SK-N-SH (cell line): ENCODE data around the gene HIRA. TPM values are rescaled to one million over a fixed set of nuclear protein-coding genes. Genes with fewer than 3 reads are reported as not detected.

Experiments
- CTCF ChIA-PET: fragments of 300-600, 350-600 bp; formaldehyde crosslinking; extraction: SDS; loops from one replicate; lab custom pipeline; 2021; lab: Yijun Ruan, JAX
- POLR2A ChIA-PET: fragments of 350-600 bp; sonication (Branson Sonifier 250); formaldehyde crosslinking; extraction: SDS; loops from one replicate; lab custom pipeline; 2020; ENCODE audit warnings: antibody characterized with exemption, inconsistent platforms; lab: Yijun Ruan, JAX
- DNase-seq: peaks from one replicate; pipeline ENCODE4 v3.0.0; 2012
- H2AFZ ChIP-seq: fragments of 200-600 bp; sonication (generic); 2 replicates; pipeline ENCODE4 v1.8.1; 2016; ENCODE audit warnings: antibody characterized with exemption, mild to moderate bottlenecking, low read depth
- H3F3A ChIP-seq: fragments of 200-600 bp; sonication (generic); replicated peaks from 2 replicates; pipeline ENCODE3; 2016; ENCODE audit warnings: antibody characterized with exemption, mild to moderate bottlenecking; ENCODE audit not compliant: insufficient read depth
- H3K27ac ChIP-seq, 2 experiments: fragments of 200-500 bp in 1 of 2; fragments of 200-600 bp in 1 of 2; sonication (Bioruptor generic) in 1 of 2; sonication (generic), shearing (Covaris generic) in 1 of 2; 2 replicates each; pipeline versions ENCODE4 v1.5.1 to v1.6.1; 2014 to 2016; ENCODE audit warnings: low read depth in 2 of 2, inconsistent platforms in 1 of 2, low read length in 1 of 2, mild to moderate bottlenecking in 1 of 2, mixed read lengths in 1 of 2
- H3K27me3 ChIP-seq: fragments of 200-600 bp; sonication (generic), shearing (Covaris generic); 2 replicates; pipeline ENCODE4 v1.6.1; 2016; ENCODE audit warnings: mixed run types; ENCODE audit not compliant: insufficient read depth
- H3K36me3 ChIP-seq, 2 experiments: fragments of 200-500 bp in 1 of 2; fragments of 200-600 bp in 1 of 2; sonication (Bioruptor generic) in 1 of 2; sonication (generic) in 1 of 2; replicated peaks in 1 of 2; 2 replicates each; pipeline versions ENCODE3 to v1.5.1; 2014 to 2016; ENCODE audit warnings: low read length in 1 of 2, mild to moderate bottlenecking in 1 of 2; ENCODE audit not compliant: insufficient read depth in 2 of 2, control insufficient read depth in 1 of 2
- H3K4me1 ChIP-seq, 2 experiments: fragments of 200-500 bp in 1 of 2; fragments of 200-600 bp in 1 of 2; sonication (Bioruptor generic) in 1 of 2; sonication (generic), shearing (Covaris generic) in 1 of 2; 2 replicates each; pipeline versions ENCODE4 v1.5.1 to v1.6.1; 2014 to 2016; ENCODE audit warnings: low read depth in 1 of 2, low read length in 1 of 2, mixed run types in 1 of 2; ENCODE audit not compliant: insufficient read depth in 2 of 2, control insufficient read depth in 1 of 2
- H3K4me2 ChIP-seq: fragments of 200-600 bp; sonication (generic), shearing (Covaris generic); 2 replicates; pipeline ENCODE4 v1.6.1; 2017; ENCODE audit warnings: mixed run types
- H3K4me3 ChIP-seq, 2 experiments: fragments of 200-500 bp in 1 of 2; fragments of 200-600 bp in 1 of 2; sonication (Bioruptor generic) in 1 of 2; sonication (generic), shearing (Covaris generic) in 1 of 2; 2 replicates each; pipeline versions ENCODE4 v1.5.1 to v1.8.1; 2014 to 2016; ENCODE audit warnings: low read depth in 2 of 2, inconsistent platforms in 1 of 2, low read length in 1 of 2, mild to moderate bottlenecking in 1 of 2, mixed read lengths in 1 of 2, moderate library complexity in 1 of 2
- H3K79me2 ChIP-seq: fragments of 200-600 bp; sonication (generic); 2 replicates; pipeline ENCODE4 v1.8.1; 2017; ENCODE audit warnings: mild to moderate bottlenecking; ENCODE audit not compliant: insufficient read depth
- H3K9ac ChIP-seq: fragments of 200-600 bp; sonication (generic); 2 replicates; pipeline ENCODE4 v1.6.1; 2017; ENCODE audit warnings: mixed run types
- H3K9me2 ChIP-seq: fragments of 200-600 bp; sonication (generic); 2 replicates; pipeline ENCODE4 v1.6.1; 2017; ENCODE audit warnings: mixed run types
- H3K9me3 ChIP-seq: fragments of 200-600 bp; sonication (generic); 2 replicates; pipeline ENCODE4 v1.6.1; 2017; ENCODE audit warnings: mixed run types, mild to moderate bottlenecking, moderate library complexity
- H4K20me1 ChIP-seq: fragments of 200-600 bp; sonication (generic); 2 replicates; pipeline ENCODE4 v1.6.1; 2017; ENCODE audit warnings: mild to moderate bottlenecking, mixed run types; ENCODE audit not compliant: insufficient read depth
- CTCF ChIP-seq: fragments of 200-600 bp; sonication (generic); IDR thresholded peaks from 2 replicates; pipeline ENCODE4 v1.6.1; 2017; ENCODE audit warnings: antibody characterized with exemption, mild to moderate bottlenecking, moderate library complexity
- ELF1 ChIP-seq: IDR thresholded peaks from 2 replicates; pipeline ENCODE4 v1.4.0; 2012
- MAX ChIP-seq: IDR thresholded peaks from 2 replicates; pipeline ENCODE4 v1.4.0; 2012; ENCODE audit warnings: low read depth
- MEF2A ChIP-seq: IDR thresholded peaks from 2 replicates; pipeline ENCODE4 v1.4.0; 2012; ENCODE audit warnings: low read depth, borderline replicate concordance
- NFIC ChIP-seq: IDR thresholded peaks from 2 replicates; pipeline ENCODE4 v1.4.0; 2012; ENCODE audit warnings: borderline replicate concordance
- RAD21 ChIP-seq: IDR thresholded peaks from 2 replicates; pipeline ENCODE4 v1.6.1; 2012; ENCODE audit warnings: mild to moderate bottlenecking, low read length
- RCOR1 ChIP-seq: fragments of 150-350 bp; IDR thresholded peaks from 2 replicates; pipeline ENCODE4 v1.6.1; 2017; ENCODE audit warnings: antibody characterized with exemption, low read length
- SMC3 ChIP-seq: IDR thresholded peaks from 2 replicates; pipeline ENCODE4 v1.6.1; 2012; ENCODE audit warnings: low read depth, low read length, improper control_type of control experiment
- TAF1 ChIP-seq: IDR thresholded peaks from 2 replicates; pipeline ENCODE4 v1.6.1; 2012; ENCODE audit warnings: low read depth, mild to moderate bottlenecking, low read length, moderate library complexity, borderline replicate concordance
- TCF12 ChIP-seq: IDR thresholded peaks from 2 replicates; pipeline ENCODE4 v1.4.0; 2012
- TEAD4 ChIP-seq: IDR thresholded peaks from 2 replicates; pipeline ENCODE4 v1.4.0; 2012; ENCODE audit warnings: mild to moderate bottlenecking, borderline replicate concordance; ENCODE audit not compliant: insufficient read depth
- YY1 ChIP-seq: IDR thresholded peaks from 2 replicates; pipeline ENCODE4 v1.4.0; 2012; ENCODE audit warnings: low read depth, mild to moderate bottlenecking
- WGBS: methylation state at CpG from one replicate; pipeline ENCODE4 v1.1.6; 2017; ENCODE audit warnings: low lambda C conversion rate; 5-methylcytosine and 5-hydroxymethylcytosine counted together
- polyA plus RNA-seq, 3 experiments: library from polyadenylated mRNA; depleted of rRNA; stranded (reverse); fragments of >200 nt; gene quantifications; 2 replicates each; pipeline ENCODE4 v1.2.3, GENCODE V29; 2012
- TF ChIP-seq, protein P1 (sequence below): fragments of 150-350 bp; IDR thresholded peaks from 2 replicates; pipeline ENCODE4 v1.6.1; 2017; ENCODE audit warnings: antibody characterized with exemption, low read length, low read depth, borderline replicate concordance

HIRA gene
- polyA plus RNA-seq, 1 of the 3 experiments (the other 2 are of a cell fraction), result 21.0 TPM

DNA sequence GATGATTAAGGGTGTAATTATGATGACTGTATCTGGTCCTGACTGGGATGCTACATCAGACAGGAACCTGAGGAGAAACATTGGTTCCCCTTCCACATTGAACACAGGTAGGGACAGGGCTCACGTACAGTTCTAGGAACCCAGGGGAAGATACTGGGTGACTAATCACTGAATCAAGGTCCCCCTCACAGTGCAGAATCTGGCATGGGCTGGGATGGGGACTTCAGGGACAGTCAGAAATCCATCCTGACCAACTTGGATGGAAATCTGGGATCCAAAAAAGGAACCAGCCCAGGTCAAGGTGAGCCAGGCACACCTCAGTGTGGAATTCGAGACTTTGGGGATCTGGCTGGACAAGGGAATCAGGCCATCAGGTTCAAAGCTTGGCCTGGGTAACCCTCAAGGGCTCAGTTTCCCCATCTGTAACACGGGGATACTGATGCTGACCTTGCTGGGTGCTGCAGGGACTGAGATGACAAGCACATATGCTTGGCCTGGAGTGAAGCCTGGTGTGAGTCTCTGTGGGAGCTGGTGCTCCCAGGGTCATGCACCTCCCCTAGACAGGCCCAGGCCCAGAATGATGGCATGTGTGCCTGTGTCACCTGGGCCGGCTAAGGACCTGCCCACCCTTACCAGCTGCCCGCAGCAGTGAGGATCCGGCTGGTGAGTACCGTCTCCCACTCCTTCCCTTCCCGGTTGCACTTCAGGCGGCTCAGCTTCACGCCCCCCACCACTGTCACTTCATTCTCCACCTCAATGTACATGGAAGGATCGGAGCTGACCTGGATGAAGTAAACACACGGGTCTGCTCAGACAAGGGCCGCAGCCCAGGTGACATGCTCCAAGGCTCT is 72.6 kb downstream of the HIRA start:
- Histone ChIP-seq H3K9me2 (no peaks in the 10 kb centered on the region), H3K27ac (no peak overlapping the region), H3K79me2 (no peaks in the 10 kb centered on the region), H3K9ac (no peak overlapping the region), H2AFZ (no peak overlapping the region), H3K4me1 (no peaks in the 10 kb centered on the region; a peak in 1 of 4 replicates), H3K27me3 (no peaks in the 10 kb centered on the region), H3K4me2 (no peak overlapping the region), H3K36me3 (peaks cover 10 to 77% of the 10 kb centered on the region in 2 experiments), H4K20me1 (no peaks in the 10 kb centered on the region), H3K4me3 (no peak overlapping the region), H3F3A (no peaks in the 10 kb centered on the region), H3K9me3 (no peaks in the 10 kb centered on the region)
- whole genome bisulfite sequencing, result 96% methylated on average over 11 of the region's 13 CpGs
- no peak for DNase-seq
- ChIA-PET CTCF (no interaction called here), POLR2A (no interaction called here)
- TF ChIP-seq TEAD4, result no peak
- no peak for TF ChIP-seq MEF2A
- no peak for TF ChIP-seq NFIC
- TF ChIP-seq, protein P1, sequence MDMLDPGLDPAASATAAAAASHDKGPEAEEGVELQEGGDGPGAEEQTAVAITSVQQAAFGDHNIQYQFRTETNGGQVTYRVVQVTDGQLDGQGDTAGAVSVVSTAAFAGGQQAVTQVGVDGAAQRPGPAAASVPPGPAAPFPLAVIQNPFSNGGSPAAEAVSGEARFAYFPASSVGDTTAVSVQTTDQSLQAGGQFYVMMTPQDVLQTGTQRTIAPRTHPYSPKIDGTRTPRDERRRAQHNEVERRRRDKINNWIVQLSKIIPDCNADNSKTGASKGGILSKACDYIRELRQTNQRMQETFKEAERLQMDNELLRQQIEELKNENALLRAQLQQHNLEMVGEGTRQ, result no peak

GRCh38 chr22:19358195-19358594 is 73.3 kb downstream of the HIRA start:
- no CpG with 5 or more reads among the region's 2 CpGs for whole genome bisulfite sequencing
- no peaks in the 10 kb centered on the region for H3K79me2 ChIP-seq
- H3F3A ChIP-seq, result no peaks in the 10 kb centered on the region
- TF ChIP-seq TCF12 (no peak), RCOR1 (no peak), MAX (no peak), TAF1 (no peak), CTCF (no peak), RAD21 (no peak), ELF1 (no peak), YY1 (no peak), SMC3 (no peak)
- H4K20me1 ChIP-seq, result no peaks in the 10 kb centered on the region
- no peak overlapping the region for H3K27ac ChIP-seq
- ChIA-PET CTCF (no interaction called here), POLR2A (no interaction called here)
- no peak overlapping the region for H2AFZ ChIP-seq
- H3K9ac ChIP-seq, result no peak overlapping the region
- H3K9me2 ChIP-seq, result no peaks in the 10 kb centered on the region
- H3K9me3 ChIP-seq, result no peaks in the 10 kb centered on the region
- no peak overlapping the region for H3K4me2 ChIP-seq
- H3K36me3 ChIP-seq, result peaks cover 6 to 77% of the 10 kb centered on the region in 2 experiments
- H3K4me3 ChIP-seq, result no peak overlapping the region
- H3K4me1 ChIP-seq, result no peaks in the 10 kb centered on the region
- DNase-seq, result no peak
- H3K27me3 ChIP-seq, result no peaks in the 10 kb centered on the region
